Measurements from ENCODE around the gene STK17B. TPM values are rescaled to one million over a fixed set of nuclear protein-coding genes. Genes with fewer than 3 reads are reported as not detected.

The STK17B gene
- total and polyA plus RNA-seq, 2 experiments from 2014 or later, result 5.7 to 13.7 TPM

GRCh38 chr2:196142825-196143224 lies 28.6 kb downstream of the STK17B start:
- H3K9me3 Mint-ChIP-seq, result no peaks in the 10 kb centered on the region
- peaks cover 3% of the 10 kb centered on the region for H3K27me3 Mint-ChIP-seq (ENCODE audit: insufficient read depth, low read depth, poor library complexity)
- Histone ChIP-seq H3K27me3 (ENCODE audit: insufficient read depth) (no peaks in the 10 kb centered on the region), H3K4me1 (ENCODE audit: insufficient read depth) (no peaks in the 10 kb centered on the region), H2AFZ (no peak overlapping the region), H3K36me3 (ENCODE audit: insufficient read depth) (0 out of 2 replicates have a peak, but pooled peaks cover 8% of the 10 kb centered on the region), H3K4me3 (no peak overlapping the region), H3K9me2 (ENCODE audit: insufficient read depth) (no peaks in the 10 kb centered on the region), H4K20me1 (replicated peaks; ENCODE audit: insufficient read depth) (no peaks in the 10 kb centered on the region), H3K79me2 (replicated peaks; ENCODE audit: insufficient read depth) (no peaks in the 10 kb centered on the region), H3F3A (replicated peaks; ENCODE audit: low read depth) (no peaks in the 10 kb centered on the region), H3K27ac (ENCODE audit: low read depth) (no peak overlapping the region), H3K4me2 (no peak overlapping the region)
- ATAC-seq, result no peak
- H3K4me1 Mint-ChIP-seq, result no peaks in the 10 kb centered on the region
- H3K36me3 Mint-ChIP-seq (ENCODE audit: low read depth), result peaks cover 19% of the 10 kb centered on the region
- H3K4me3 Mint-ChIP-seq, result no peak overlapping the region
- DNase-seq (ENCODE audit: low spot score), result no peak
- H3K27ac Mint-ChIP-seq, result no peak overlapping the region
- TF ChIP-seq, protein P1, sequence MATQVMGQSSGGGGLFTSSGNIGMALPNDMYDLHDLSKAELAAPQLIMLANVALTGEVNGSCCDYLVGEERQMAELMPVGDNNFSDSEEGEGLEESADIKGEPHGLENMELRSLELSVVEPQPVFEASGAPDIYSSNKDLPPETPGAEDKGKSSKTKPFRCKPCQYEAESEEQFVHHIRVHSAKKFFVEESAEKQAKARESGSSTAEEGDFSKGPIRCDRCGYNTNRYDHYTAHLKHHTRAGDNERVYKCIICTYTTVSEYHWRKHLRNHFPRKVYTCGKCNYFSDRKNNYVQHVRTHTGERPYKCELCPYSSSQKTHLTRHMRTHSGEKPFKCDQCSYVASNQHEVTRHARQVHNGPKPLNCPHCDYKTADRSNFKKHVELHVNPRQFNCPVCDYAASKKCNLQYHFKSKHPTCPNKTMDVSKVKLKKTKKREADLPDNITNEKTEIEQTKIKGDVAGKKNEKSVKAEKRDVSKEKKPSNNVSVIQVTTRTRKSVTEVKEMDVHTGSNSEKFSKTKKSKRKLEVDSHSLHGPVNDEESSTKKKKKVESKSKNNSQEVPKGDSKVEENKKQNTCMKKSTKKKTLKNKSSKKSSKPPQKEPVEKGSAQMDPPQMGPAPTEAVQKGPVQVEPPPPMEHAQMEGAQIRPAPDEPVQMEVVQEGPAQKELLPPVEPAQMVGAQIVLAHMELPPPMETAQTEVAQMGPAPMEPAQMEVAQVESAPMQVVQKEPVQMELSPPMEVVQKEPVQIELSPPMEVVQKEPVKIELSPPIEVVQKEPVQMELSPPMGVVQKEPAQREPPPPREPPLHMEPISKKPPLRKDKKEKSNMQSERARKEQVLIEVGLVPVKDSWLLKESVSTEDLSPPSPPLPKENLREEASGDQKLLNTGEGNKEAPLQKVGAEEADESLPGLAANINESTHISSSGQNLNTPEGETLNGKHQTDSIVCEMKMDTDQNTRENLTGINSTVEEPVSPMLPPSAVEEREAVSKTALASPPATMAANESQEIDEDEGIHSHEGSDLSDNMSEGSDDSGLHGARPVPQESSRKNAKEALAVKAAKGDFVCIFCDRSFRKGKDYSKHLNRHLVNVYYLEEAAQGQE (IDR thresholded peaks at IDR 0.05; ENCODE audit: unreplicated experiment), result no peak
- no peak for TF ChIP-seq POLR2AphosphoS5 (IDR thresholded peaks at IDR 0.05; ENCODE audit: low read depth)
- no peak for TF ChIP-seq ZNF114 (CRISPR knock-in tag; IDR thresholded peaks at IDR 0.05)
- no peak for TF ChIP-seq EZH2 (IDR thresholded peaks at IDR 0.05; ENCODE audit: low read depth, unreplicated experiment)
- TF ChIP-seq CREB1 (CRISPR knock-in tag; IDR thresholded peaks at IDR 0.05; ENCODE audit: low read depth), result no peak
- no peak for TF ChIP-seq STAT1 (IDR thresholded peaks at IDR 0.05; ENCODE audit: unreplicated experiment)
- TF ChIP-seq CTCF (conservative IDR thresholded peaks at IDR 0.05; ENCODE audit: low read depth in 2 of 2), result no peak
- no peak for TF ChIP-seq ZNF331 (CRISPR knock-in tag; IDR thresholded peaks at IDR 0.05; ENCODE audit: low read depth)
- TF ChIP-seq, protein P2, sequence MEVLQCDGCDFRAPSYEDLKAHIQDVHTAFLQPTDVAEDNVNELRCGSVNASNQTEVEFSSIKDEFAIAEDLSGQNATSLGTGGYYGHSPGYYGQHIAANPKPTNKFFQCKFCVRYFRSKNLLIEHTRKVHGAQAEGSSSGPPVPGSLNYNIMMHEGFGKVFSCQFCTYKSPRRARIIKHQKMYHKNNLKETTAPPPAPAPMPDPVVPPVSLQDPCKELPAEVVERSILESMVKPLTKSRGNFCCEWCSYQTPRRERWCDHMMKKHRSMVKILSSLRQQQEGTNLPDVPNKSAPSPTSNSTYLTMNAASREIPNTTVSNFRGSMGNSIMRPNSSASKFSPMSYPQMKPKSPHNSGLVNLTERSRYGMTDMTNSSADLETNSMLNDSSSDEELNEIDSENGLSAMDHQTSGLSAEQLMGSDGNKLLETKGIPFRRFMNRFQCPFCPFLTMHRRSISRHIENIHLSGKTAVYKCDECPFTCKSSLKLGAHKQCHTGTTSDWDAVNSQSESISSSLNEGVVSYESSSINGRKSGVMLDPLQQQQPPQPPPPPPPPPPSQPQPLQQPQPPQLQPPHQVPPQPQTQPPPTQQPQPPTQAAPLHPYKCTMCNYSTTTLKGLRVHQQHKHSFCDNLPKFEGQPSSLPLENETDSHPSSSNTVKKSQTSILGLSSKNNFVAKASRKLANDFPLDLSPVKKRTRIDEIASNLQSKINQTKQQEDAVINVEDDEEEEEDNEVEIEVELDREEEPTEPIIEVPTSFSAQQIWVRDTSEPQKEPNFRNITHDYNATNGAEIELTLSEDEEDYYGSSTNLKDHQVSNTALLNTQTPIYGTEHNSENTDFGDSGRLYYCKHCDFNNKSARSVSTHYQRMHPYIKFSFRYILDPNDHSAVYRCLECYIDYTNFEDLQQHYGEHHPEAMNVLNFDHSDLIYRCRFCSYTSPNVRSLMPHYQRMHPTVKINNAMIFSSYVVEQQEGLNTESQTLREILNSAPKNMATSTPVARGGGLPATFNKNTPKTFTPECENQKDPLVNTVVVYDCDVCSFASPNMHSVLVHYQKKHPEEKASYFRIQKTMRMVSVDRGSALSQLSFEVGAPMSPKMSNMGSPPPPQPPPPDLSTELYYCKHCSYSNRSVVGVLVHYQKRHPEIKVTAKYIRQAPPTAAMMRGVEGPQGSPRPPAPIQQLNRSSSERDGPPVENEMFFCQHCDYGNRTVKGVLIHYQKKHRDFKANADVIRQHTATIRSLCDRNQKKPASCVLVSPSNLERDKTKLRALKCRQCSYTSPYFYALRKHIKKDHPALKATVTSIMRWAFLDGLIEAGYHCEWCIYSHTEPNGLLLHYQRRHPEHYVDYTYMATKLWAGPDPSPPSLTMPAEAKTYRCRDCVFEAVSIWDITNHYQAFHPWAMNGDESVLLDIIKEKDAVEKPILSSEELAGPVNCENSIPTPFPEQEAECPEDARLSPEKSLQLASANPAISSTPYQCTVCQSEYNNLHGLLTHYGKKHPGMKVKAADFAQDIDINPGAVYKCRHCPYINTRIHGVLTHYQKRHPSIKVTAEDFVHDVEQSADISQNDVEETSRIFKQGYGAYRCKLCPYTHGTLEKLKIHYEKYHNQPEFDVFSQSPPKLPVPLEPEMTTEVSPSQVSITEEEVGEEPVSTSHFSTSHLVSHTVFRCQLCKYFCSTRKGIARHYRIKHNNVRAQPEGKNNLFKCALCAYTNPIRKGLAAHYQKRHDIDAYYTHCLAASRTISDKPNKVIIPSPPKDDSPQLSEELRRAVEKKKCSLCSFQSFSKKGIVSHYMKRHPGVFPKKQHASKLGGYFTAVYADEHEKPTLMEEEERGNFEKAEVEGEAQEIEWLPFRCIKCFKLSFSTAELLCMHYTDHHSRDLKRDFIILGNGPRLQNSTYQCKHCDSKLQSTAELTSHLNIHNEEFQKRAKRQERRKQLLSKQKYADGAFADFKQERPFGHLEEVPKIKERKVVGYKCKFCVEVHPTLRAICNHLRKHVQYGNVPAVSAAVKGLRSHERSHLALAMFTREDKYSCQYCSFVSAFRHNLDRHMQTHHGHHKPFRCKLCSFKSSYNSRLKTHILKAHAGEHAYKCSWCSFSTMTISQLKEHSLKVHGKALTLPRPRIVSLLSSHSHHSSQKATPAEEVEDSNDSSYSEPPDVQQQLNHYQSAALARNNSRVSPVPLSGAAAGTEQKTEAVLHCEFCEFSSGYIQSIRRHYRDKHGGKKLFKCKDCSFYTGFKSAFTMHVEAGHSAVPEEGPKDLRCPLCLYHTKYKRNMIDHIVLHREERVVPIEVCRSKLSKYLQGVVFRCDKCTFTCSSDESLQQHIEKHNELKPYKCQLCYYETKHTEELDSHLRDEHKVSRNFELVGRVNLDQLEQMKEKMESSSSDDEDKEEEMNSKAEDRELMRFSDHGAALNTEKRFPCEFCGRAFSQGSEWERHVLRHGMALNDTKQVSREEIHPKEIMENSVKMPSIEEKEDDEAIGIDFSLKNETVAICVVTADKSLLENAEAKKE (CRISPR knock-in tag; IDR thresholded peaks at IDR 0.05), result no peak
- TF ChIP-seq JUNB (IDR thresholded peaks at IDR 0.05; ENCODE audit: unreplicated experiment), result no peak
- no peak for TF ChIP-seq NANOG (IDR thresholded peaks at IDR 0.05; ENCODE audit: borderline replicate concordance)
- no peak for TF ChIP-seq EZH2phosphoT487 (IDR thresholded peaks at IDR 0.05; ENCODE audit: unreplicated experiment)
- TF ChIP-seq, protein P3, sequence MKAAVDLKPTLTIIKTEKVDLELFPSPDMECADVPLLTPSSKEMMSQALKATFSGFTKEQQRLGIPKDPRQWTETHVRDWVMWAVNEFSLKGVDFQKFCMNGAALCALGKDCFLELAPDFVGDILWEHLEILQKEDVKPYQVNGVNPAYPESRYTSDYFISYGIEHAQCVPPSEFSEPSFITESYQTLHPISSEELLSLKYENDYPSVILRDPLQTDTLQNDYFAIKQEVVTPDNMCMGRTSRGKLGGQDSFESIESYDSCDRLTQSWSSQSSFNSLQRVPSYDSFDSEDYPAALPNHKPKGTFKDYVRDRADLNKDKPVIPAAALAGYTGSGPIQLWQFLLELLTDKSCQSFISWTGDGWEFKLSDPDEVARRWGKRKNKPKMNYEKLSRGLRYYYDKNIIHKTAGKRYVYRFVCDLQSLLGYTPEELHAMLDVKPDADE (IDR thresholded peaks at IDR 0.05), result no peak

Measured in GM23338 (cell line).